GM19193 (cell line): ENCODE measurements around the gene TBRG1.

Experiments used
- POLR2A ChIP-seq: IDR thresholded peaks from 4 replicates; pipeline ENCODE4 v1.6.1; 2011; ENCODE audit not compliant: insufficient read depth, insufficient read length; ENCODE audit errors: extremely low read depth

TBRG1 gene

GRCh38 chr11:124605719-124606118 lies 16.9 kb upstream of the TBRG1 start:
- TF ChIP-seq POLR2A = no peak

GRCh38 chr11:124608147-124608546 lies 14.5 kb upstream of the TBRG1 start:
- TF ChIP-seq POLR2A = no peak

GRCh38 chr11:124610295-124610694 lies 12.4 kb upstream of the TBRG1 start:
- no peak for TF ChIP-seq POLR2A

GRCh38 chr11:124611064-124611463 lies 11.6 kb upstream of the TBRG1 start, which contains the start of gene PANX3:
PANX3 (plus strand) TSS chr11:124611428; CDS start chr11:124611557, 129 bp downstream.
- TF ChIP-seq POLR2A = no peak

- no peak for TF ChIP-seq POLR2A
These were observed 10.6 kb upstream of the TBRG1 start for GRCh38 chr11:124612045-124612444.

- TF ChIP-seq POLR2A = no peak
These were observed 10.0 kb upstream of the TBRG1 start for GRCh38 chr11:124612567-124613246.

- no peak for TF ChIP-seq POLR2A
These were observed 3.8 kb upstream of the TBRG1 start for GRCh38 chr11:124618863-124619262.

GRCh38 chr11:124623861-124624525 lies 1.3 kb downstream of the TBRG1 start:
- TF ChIP-seq POLR2A = no peak

GRCh38 chr11:124625504-124626168 lies 3.0 kb downstream of the TBRG1 start:
- TF ChIP-seq POLR2A = no peak

- TF ChIP-seq POLR2A = no peak
These were observed 4.9 kb downstream of the TBRG1 start for GRCh38 chr11:124627546-124627945.

- no peak for TF ChIP-seq POLR2A
These were observed 7.3 kb downstream of the TBRG1 start for GRCh38 chr11:124629961-124630360.

GRCh38 chr11:124633355-124633754 lies 10.7 kb downstream of the TBRG1 start:
- TF ChIP-seq POLR2A = no peak

- no peak for TF ChIP-seq POLR2A
These were observed 13.3 kb downstream of the TBRG1 start for GRCh38 chr11:124635932-124636331.

- no peak for TF ChIP-seq POLR2A
These were observed 15.8 kb downstream of the TBRG1 start for GRCh38 chr11:124638500-124638899.

GRCh38 chr11:124639186-124639585 lies 16.5 kb downstream of the TBRG1 start:
- no peak for TF ChIP-seq POLR2A

GRCh38 chr11:124640666-124641065 lies 18.0 kb downstream of the TBRG1 start:
- TF ChIP-seq POLR2A = no peak
